Fibroblast of skin of left quadriceps (primary cell): Measurements from ENCODE around the gene MADD.
"Not testable (repeated sequence)": the region's sequence is repeated elsewhere in the genome, so short reads cannot be mapped to it uniquely, and the experiment has no call there.

ENCODE experiments used
- DNase-seq, 2 experiments: peaks; one replicate each; pipeline ENCODE4 v3.0.0-alpha.2; 2013; ENCODE audit warnings: low read depth in 2 of 2

The MADD gene

DNA sequence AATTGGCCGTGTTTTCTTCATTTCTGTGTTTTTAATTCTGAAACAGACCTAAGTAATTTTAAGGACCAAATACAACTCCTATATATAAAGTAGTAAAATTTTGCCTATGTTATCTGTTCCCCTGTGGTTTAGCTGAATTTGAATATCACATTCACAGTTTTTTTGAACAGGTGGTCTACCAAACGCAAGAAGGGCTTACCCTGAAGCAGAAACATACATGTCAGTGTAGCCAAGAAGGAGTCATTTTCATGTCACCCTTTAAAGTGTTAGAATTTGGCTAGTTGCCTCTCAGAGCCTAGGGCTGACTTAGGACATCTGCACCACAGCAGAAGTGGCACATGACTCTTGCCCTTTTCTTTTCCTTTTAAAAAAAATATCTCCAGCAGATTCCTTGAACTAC is 48.2 kb downstream of the MADD start:
- DNase-seq, result no peak

DNA sequence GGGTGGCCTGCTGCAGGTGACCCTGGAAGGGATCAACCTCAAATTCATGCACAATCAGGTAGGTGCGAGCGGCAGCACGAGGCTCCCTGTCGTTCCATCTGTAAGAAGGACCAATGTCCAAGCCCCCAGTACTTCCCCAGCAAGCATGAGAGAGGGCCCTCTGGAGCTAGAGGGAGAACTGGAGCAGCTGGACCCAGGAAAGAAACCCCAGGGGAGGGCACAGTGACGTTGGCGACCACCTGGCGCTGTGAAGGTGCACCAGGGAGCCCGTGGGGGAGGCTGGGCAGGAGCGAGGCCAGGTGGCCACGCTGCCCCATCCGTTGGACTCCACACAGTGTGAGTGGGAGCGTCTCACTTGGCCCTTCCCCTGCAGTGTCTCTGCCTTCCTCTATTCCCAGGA is 54.6 kb downstream of the MADD start:
- DNase-seq, result no peak

DNA sequence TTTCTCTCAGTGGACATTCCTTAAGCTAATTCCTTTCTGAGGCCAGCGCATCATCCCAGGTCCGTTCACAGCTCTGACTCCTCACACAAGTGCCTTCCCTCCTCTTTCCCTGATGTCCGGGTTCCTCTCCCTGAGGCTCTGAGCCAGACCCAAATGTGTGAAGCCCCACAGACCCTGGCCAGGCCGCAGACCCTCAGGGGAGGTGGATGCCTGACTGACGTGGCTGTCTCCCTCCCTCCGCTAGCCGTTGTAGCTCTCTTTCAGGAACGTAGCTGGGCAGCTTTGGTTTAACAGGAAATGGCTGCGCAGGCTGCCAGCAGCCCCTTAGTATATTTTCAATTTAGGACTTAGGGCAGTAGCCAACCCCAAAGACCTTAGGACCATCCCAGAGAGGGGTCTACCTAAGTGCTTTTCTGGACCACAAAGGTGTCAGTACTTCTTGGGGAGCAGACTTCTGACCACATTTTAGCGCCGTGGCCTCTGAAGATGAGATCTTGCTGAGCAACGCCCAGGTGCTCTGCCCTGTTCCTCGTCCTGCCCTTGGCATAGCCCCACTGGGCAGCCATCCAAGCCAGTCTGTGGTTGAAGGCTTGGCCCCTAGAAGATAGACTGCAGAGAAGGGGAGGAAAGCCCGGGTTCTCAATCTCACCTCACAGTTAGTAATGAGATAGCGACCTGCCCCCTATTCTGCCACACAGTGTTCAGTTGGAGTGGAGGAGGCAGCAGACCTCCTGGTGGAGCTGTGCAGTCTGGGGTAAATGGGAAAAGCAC is 55.5 kb downstream of the MADD start:
- DNase-seq, result no peak

DNA sequence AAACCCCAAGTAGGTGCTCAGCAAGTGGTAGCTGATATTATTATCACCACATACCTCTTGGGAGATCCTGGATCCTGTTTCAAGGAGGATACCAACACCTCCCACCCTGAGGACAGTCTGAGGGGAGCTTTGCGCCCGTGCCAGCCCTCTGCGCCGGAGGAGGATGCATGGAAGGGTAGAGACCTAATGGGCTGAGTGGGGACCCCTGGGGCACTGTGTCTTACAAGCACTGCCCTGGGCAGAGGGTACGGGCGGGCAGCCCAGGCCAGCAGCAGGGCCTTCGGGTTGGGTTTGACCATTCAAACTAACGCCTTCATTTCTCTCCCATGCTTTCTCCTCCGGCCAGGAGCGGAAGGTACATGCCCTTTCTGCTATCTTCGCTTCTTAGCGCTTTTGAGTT is 56.3 kb downstream of the MADD start:
- DNase-seq, result no peak

DNA sequence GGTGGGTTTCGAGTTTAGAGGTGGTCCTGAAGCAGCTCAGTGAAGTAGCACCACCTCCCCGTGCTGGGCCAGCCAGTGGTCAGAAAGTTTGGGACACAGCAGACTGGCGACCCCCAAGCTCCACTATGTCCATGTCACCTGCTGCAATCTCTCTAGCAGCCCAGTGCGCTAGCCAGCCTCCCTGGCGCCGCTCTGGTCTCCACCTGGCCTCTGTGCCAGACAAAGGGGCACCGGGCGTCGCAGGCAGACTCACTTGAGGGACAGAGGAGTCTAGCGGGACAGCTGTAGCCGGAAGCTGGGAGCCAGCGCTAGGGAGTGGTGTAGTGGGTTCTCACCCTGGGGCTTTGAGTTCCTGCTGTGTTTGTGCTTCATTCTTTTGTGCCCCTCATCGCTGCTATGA is 57.1 kb downstream of the MADD start:
- DNase-seq, result no peak

GRCh38 chr11:47327949-47328348 is 58.0 kb downstream of the MADD start:
- no peak for DNase-seq

GRCh38 chr11:47328449-47329390 is 58.8 kb downstream of the MADD start:
- no peak for DNase-seq

DNA sequence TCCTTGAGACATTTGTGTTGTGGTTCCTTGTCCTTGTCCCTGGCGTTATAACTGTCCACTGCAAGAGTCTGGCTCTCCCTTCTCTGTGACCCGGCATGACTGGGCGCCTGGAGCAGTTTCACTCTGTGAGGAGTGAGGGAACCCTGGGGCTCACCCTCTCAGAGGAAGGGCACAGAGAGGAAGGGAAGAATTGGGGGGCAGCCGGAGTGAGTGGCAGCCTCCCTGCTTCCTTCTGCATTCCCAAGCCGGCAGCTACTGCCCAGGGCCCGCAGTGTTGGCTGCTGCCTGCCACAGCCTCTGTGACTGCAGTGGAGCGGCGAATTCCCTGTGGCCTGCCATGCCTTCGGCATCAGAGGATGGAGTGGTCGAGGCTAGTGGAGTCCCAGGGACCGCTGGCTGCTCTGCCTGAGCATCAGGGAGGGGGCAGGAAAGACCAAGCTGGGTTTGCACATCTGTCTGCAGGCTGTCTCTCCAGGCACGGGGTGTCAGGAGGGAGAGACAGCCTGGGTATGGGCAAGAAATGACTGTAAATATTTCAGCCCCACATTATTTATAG is 59.6 kb downstream of the MADD start:
- DNase-seq, result no peak

DNA sequence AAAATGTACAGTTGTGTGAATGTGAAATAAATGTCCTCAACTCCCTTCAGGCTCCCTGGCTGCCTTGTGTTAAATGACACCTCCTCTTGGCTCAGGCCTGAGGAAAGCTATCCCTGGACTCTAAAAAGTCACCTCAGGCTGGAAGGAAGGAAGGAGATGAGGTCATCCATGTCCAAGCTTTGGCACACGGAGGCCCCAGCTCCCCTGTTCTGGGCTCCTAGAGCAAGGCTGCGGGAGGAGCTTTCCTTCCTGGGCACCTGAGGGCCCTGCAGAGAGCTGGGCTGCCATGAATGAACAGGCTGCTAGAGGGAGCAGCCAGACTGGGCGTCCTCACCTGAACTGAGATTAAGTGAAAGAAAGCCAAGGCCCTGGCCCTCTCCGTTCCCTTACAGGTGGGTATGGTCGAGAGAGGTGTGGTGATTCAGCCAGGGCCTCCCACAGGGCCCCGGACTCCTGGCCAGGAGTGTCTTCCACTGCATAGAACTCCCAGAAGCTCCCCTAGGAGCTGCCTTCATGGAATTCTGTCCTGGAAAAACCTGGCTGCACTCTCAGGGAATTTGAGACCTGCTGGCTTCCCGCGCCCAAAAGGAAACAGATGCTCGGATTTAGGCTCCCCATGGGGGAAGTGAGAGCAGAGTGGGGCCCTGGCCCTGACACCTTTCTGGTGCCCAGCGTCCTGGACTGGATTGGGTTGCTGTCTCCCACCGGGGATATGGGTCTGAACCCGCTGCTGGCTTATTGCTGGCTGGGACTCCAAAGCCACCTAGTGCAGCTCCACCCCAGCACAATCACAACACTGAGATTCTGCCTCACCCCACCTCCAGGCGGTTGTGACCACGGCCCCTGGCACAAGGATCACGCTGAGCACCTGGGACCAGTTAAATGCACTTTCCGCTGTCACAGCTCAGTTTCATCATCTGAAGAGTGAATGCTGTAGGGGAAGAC is 60.3 kb downstream of the MADD start:
- no peak for DNase-seq

DNA sequence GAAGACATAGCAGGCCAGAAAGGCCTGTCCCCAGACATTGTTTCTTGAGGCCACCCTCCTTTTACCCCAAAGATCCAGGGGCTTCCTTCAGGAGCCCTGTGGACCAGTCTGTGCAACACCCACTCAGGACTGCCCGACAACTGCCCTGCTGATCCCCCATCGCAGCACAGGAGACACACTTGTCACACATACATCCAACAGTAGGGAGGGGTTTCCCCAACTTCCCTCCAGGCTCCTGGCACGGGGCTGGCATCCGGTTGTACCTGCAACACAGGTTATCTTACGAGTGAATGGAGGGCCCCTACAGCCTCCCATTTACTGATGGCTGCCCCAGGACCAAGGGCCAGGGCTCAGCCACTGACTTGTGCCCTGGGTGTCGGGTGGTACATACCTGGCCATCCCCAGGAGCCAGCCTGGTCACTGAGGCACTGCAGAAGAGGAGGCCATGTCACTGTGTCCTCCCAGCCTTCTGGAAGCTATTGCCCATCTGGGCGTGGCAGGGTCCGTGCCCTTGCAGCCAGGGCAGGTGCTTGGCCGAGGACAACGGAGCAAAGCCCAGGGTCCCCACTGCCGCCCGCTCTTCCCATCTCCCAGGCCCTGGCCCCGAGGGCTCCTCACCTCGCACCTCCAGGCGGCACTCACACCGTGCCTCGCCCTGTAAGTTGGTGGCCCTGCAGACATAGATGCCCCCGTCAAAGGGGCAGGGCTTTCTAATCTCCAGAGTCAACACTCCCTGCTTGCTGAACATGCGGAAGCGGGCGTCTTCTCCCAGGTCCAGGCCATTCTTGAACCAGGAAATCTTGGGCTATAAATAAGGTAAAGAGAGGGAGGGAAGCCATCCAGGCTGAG is 61.7 kb downstream of the MADD start:
- DNase-seq, result no peak

DNA sequence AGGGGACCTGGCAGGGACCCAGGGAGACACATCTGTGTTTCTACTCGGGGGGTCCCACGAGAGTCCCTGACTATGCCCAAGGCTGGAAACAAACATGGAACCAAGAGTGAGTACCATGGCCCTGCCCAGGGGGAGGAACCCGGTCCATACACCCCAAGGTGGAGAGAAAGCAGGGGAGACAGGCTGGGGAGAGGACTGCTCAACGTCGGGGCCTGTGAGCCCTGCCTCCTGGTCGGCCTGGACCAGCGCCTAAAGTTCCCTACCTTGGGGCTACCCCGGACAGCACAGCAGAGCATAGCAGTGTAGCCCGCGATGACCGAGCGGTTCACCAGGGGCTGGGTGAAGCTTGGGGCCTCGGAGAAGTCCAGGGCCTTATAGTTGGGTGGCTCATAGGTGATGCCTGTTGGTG is 62.4 kb downstream of the MADD start:
- no peak for DNase-seq

GRCh38 chr11:47332791-47333525 is 63.0 kb downstream of the MADD start:
- no peak for DNase-seq

GRCh38 chr11:47333526-47333845 is 63.6 kb downstream of the MADD start:
- DNase-seq, result no peak

DNA sequence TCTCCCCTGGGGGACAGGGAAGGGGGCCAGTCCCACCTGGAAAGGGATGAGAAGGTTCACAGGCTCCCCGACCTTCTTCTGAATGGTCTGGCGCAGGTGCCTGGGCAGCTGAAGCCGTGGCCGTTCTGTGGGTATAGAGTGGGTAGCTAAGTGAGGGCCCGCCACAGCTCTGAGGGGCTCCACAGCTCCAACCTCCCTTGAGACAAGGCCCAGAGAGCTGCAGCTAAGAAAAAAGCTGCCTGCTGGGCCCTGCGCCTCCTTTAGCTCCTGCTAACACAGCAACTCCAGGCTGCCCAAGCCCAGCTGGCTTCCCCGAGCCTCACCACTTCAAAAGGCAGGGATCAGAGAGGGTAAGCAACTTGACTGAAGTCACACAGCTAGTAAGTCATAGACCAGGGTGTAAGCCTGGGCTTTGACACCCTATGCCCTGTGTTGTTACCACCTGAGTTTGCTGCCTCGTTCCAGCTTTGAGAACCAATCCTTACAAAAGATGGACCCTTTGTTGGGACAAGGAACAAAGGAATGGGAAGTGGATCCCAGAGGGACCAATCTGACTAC is 64.0 kb downstream of the MADD start:
- DNase-seq, result no peak

GRCh38 chr11:47334699-47335411 is 64.9 kb downstream of the MADD start:
- not testable (repeated sequence) for DNase-seq

GRCh38 chr11:47335733-47336132 is 65.8 kb downstream of the MADD start:
- DNase-seq, result no peak

GRCh38 chr11:47336595-47336994 is 66.7 kb downstream of the MADD start:
- DNase-seq, result no peak

- no peak for DNase-seq
These were observed 67.4 kb downstream of the MADD start for GRCh38 chr11:47337229-47337924.
